H1 (cell line): ENCODE measurements around the gene TRIML2. TPM values are rescaled to one million over a fixed set of nuclear protein-coding genes. Genes with fewer than 3 reads are reported as not detected.

Experiments used
- CTCF ChIA-PET: fragments of 300-600 bp; sonication (Branson Sonifier 250); formaldehyde crosslinking; loops from one replicate; lab custom pipeline; 2021; ENCODE audit not compliant: partially characterized antibody; lab: Charles Lee
- POLR2A ChIA-PET: fragments of 300-600 bp; sonication (Branson Sonifier 250); formaldehyde crosslinking; loops from one replicate; lab custom pipeline; 2021; ENCODE audit warnings: inconsistent platforms; ENCODE audit not compliant: partially characterized antibody; lab: Charles Lee
- DNase-seq, 2 experiments: peaks; one replicate each; pipeline versions ENCODE4 v3.0.0 to v3.0.0-alpha.2; 2010 to 2022; ENCODE audit warnings: low spot score in 2 of 2, low read depth in 1 of 2, mixed read lengths in 1 of 2
- FAIRE-seq: peaks from 2 replicates; lab custom pipeline; 2011; peaks lifted over from hg19 to GRCh38; lab: Jason Lieb, UNC
- H2AFZ ChIP-seq: 2 replicates; pipeline ENCODE4 v1.8.1; 2012; ENCODE audit warnings: low read length, inconsistent platforms
- H2AK5ac ChIP-seq: 2 replicates; pipeline ENCODE4 v1.6.1; 2013; ENCODE audit warnings: low read depth, low read length
- H2BK120ac ChIP-seq: replicated peaks from 2 replicates; pipeline ENCODE3; 2013; ENCODE audit warnings: low read depth, low read length, inconsistent platforms
- H2BK12ac ChIP-seq: 2 replicates; pipeline ENCODE4 v1.6.1; 2013; ENCODE audit warnings: low read depth, low read length
- H2BK15ac ChIP-seq: 2 replicates; pipeline ENCODE4 v1.6.1; 2013; ENCODE audit warnings: low read length
- H2BK20ac ChIP-seq: 2 replicates; pipeline ENCODE4 v1.6.1; 2013; ENCODE audit warnings: low read length
- H2BK5ac ChIP-seq: 2 replicates; pipeline ENCODE4 v1.6.1; 2013; ENCODE audit warnings: low read depth, low read length
- H3K14ac ChIP-seq: 2 replicates; pipeline ENCODE4 v1.6.1; 2013; ENCODE audit warnings: inconsistent platforms; ENCODE audit not compliant: insufficient read length
- H3K18ac ChIP-seq: 2 replicates; pipeline ENCODE4 v1.6.1; 2013; ENCODE audit warnings: low read length; ENCODE audit errors: extremely low read depth
- H3K23ac ChIP-seq: 2 replicates; pipeline ENCODE4 v1.6.1; 2013; ENCODE audit warnings: inconsistent platforms; ENCODE audit not compliant: insufficient read length
- H3K23me2 ChIP-seq: 2 replicates; pipeline ENCODE4 v1.6.1; 2013; ENCODE audit warnings: low read depth, low read length
- H3K27ac ChIP-seq: 2 replicates; pipeline ENCODE4 v1.6.1; 2011; ENCODE audit warnings: low read depth, low read length, inconsistent platforms
- H3K27me3 ChIP-seq, 4 experiments: replicated peaks in 1 of 4; 1 replicate in 1 of 4; 2 replicates in 3 of 4; pipeline versions ENCODE4 v1.6.1 to v1.8.1; 2011 to 2013; ENCODE audit warnings: low read length in 3 of 4, mild to moderate bottlenecking in 3 of 4, inconsistent platforms in 2 of 4, mixed read lengths in 2 of 4, moderate library complexity in 1 of 4; ENCODE audit not compliant: control insufficient read depth in 3 of 4, insufficient read depth in 3 of 4; ENCODE audit errors: extremely low read depth in 1 of 4
- H3K36me3 ChIP-seq, 4 experiments: 2 replicates each; pipeline versions ENCODE4 v1.6.1 to v1.8.1; 2011 to 2013; ENCODE audit warnings: mild to moderate bottlenecking in 4 of 4, low read length in 3 of 4, moderate library complexity in 2 of 4, control low read depth in 1 of 4, inconsistent platforms in 1 of 4; ENCODE audit not compliant: insufficient read depth in 4 of 4, control insufficient read depth in 2 of 4
- H3K4ac ChIP-seq: replicated peaks from 2 replicates; pipeline ENCODE3; 2013; ENCODE audit warnings: low read length, low read depth, mixed read lengths, inconsistent platforms; ENCODE audit not compliant: insufficient read length
- H3K4me1 ChIP-seq, 4 experiments: replicated peaks in 1 of 4; 1 replicate in 1 of 4; 2 replicates in 3 of 4; pipeline versions ENCODE4 v1.6.1 to v1.8.1; 2011 to 2013; ENCODE audit warnings: low read length in 3 of 4, inconsistent platforms in 2 of 4, mixed read lengths in 1 of 4; ENCODE audit not compliant: insufficient read depth in 4 of 4, control insufficient read depth in 3 of 4
- H3K4me2 ChIP-seq, 2 experiments: 2 replicates each; pipeline versions ENCODE4 v1.6.1 to v1.8.1; 2011 to 2013; ENCODE audit warnings: low read depth in 2 of 2, low read length in 2 of 2, control low read depth in 1 of 2, inconsistent platforms in 1 of 2, mild to moderate bottlenecking in 1 of 2; ENCODE audit not compliant: insufficient read depth in 1 of 2
- H3K4me3 ChIP-seq, 4 experiments: fragments of 200-600, 300-600 bp in 1 of 4; sonication (generic), shearing (Covaris generic), sonication (Bioruptor Twin) in 1 of 4; 2 replicates each; pipeline versions ENCODE4 v1.5.1 to v1.8.1; 2011 to 2016; ENCODE audit warnings: low read length in 4 of 4, low read depth in 3 of 4, control low read depth in 2 of 4, inconsistent platforms in 2 of 4, mild to moderate bottlenecking in 2 of 4, mixed read lengths in 1 of 4, moderate library complexity in 1 of 4; ENCODE audit not compliant: insufficient read depth in 2 of 4; ENCODE audit errors: extremely low read depth in 1 of 4
- H3K56ac ChIP-seq: replicated peaks from 2 replicates; pipeline ENCODE3; 2013; ENCODE audit warnings: low read depth, mild to moderate bottlenecking, mixed read lengths, low read length, inconsistent platforms; ENCODE audit not compliant: insufficient read length
- H3K79me1 ChIP-seq: 2 replicates; pipeline ENCODE4 v1.6.1; 2013; ENCODE audit warnings: low read depth, low read length, control low read depth
- H3K79me2 ChIP-seq, 2 experiments: 2 replicates each; pipeline versions ENCODE4 v1.6.1 to v1.8.1; 2012 to 2013; ENCODE audit warnings: low read length in 2 of 2, mild to moderate bottlenecking in 2 of 2, inconsistent platforms in 1 of 2; ENCODE audit not compliant: insufficient read depth in 2 of 2, control insufficient read depth in 1 of 2
- H3K9ac ChIP-seq, 4 experiments: replicated peaks in 1 of 4; 1 replicate in 1 of 4; 2 replicates in 3 of 4; pipeline versions ENCODE4 v1.6.1 to v1.8.1; 2011 to 2013; ENCODE audit warnings: low read depth in 3 of 4, low read length in 3 of 4, control low read depth in 2 of 4, mild to moderate bottlenecking in 2 of 4, moderate library complexity in 2 of 4, inconsistent platforms in 1 of 4; ENCODE audit errors: extremely low read depth in 1 of 4
- H3K9me3 ChIP-seq, 2 experiments: 2 replicates each; pipeline versions ENCODE4 v1.6.1 to v1.8.1; 2012 to 2013; ENCODE audit warnings: mild to moderate bottlenecking in 2 of 2, moderate library complexity in 2 of 2, control low read depth in 1 of 2, inconsistent platforms in 1 of 2, low read depth in 1 of 2, low read length in 1 of 2, mixed read lengths in 1 of 2; ENCODE audit not compliant: insufficient read depth in 2 of 2
- H4K20me1 ChIP-seq, 2 experiments: replicated peaks in 1 of 2; 2 replicates each; pipeline versions ENCODE3 to v1.8.1; 2011 to 2013; ENCODE audit warnings: inconsistent platforms in 2 of 2, low read length in 2 of 2, mild to moderate bottlenecking in 1 of 2; ENCODE audit not compliant: insufficient read depth in 2 of 2, control insufficient read depth in 1 of 2
- H4K5ac ChIP-seq: 2 replicates; pipeline ENCODE4 v1.6.1; 2013; ENCODE audit warnings: low read length, low read depth, mixed read lengths, inconsistent platforms; ENCODE audit not compliant: insufficient read length
- H4K8ac ChIP-seq: 2 replicates; pipeline ENCODE4 v1.8.0; 2013; ENCODE audit warnings: mild to moderate bottlenecking, moderate library complexity, low read length, inconsistent platforms; ENCODE audit not compliant: insufficient read depth; ENCODE audit errors: extremely low read depth
- H4K91ac ChIP-seq: replicated peaks from 2 replicates; pipeline ENCODE3; 2013; ENCODE audit warnings: low read length, mixed read lengths, inconsistent platforms; ENCODE audit not compliant: insufficient read length
- CEBPB ChIP-seq: IDR thresholded peaks from 2 replicates; pipeline ENCODE4 v1.6.1; 2012; ENCODE audit warnings: low read depth, low read length
- EP300 ChIP-seq, 2 experiments: IDR thresholded peaks; 1 replicate in 1 of 2; 2 replicates in 1 of 2; pipeline ENCODE4 v1.6.1; 2011 to 2012; ENCODE audit warnings: low read depth in 2 of 2, low read length in 2 of 2, mild to moderate bottlenecking in 2 of 2, borderline replicate concordance in 1 of 2, inconsistent platforms in 1 of 2, moderate library complexity in 1 of 2
- SP2 ChIP-seq: IDR thresholded peaks from 2 replicates; pipeline ENCODE4 v1.6.1; 2012; ENCODE audit warnings: mild to moderate bottlenecking, low read length, inconsistent platforms
- WGBS, 2 experiments: shearing (Covaris generic) in 1 of 2; methylation state at CpG; one replicate each; pipeline versions ENCODE4 v1.1.6 to v1.1.7; 2013 to 2015; ENCODE audit warnings: low lambda C conversion rate in 2 of 2, mixed read lengths in 2 of 2, inconsistent platforms in 1 of 2, low coverage in 1 of 2, missing lambda C conversion rate in 1 of 2; ENCODE audit not compliant: insufficient replicate concordance in 2 of 2, insufficient coverage in 1 of 2, insufficient read length in 1 of 2; ENCODE audit errors: extremely low coverage in 1 of 2, missing lambda C conversion rate in 1 of 2; 5-methylcytosine and 5-hydroxymethylcytosine counted together
- polyA plus RNA-seq, 7 experiments: library from polyadenylated mRNA; depleted of rRNA in 3 of 7; stranded (reverse) in 5 of 7; unstranded in 2 of 7; fragments of >200 nt in 5 of 7; fragments of 200-250 nt in 2 of 7; gene quantifications; 1 replicate in 5 of 7; 2 replicates in 1 of 7; 4 replicates in 1 of 7; pipeline versions ENCODE4 v1.2.1 to v1.2.3, GENCODE V29; 2011 to 2013; ENCODE audit warnings: missing spikeins in 2 of 7, mixed read lengths in 2 of 7
- total RNA-seq: library from RNA; stranded (reverse); fragmentation: NEBNext Ultra II Directional; extraction: Animal tissue kit (Norgen Biotek cat#: 25700); gene quantifications from 2 replicates; pipeline ENCODE4 v1.2.1, GENCODE V29; 2021

TRIML2 gene
- total and polyA plus RNA-seq, 2 of the 8 experiments (the other 6 are each of a cell fraction or from before 2014, with no cell fraction given): 28.1 to 59.2 TPM

GRCh38 chr4:188146618-188147017 lies 37.2 kb upstream of the TRIML2 start:
- WGBS, 2 experiments: 92% methylated on average over 11 of the region's 11 CpGs; no CpG with 5 or more reads in 1 of the 2 experiments
- ChIA-PET CTCF (interaction anchor here (0.6 to 0.9 kb wide), 2 partner anchors 16 to 81 kb away, joined by 3 to 6 read pairs; no protein-coding TSS in a partner anchor), POLR2A (interaction anchor here (1.0 kb wide), 1 partner anchor 13 kb away, joined by 3 read pairs; no protein-coding TSS in a partner anchor)
- Histone ChIP-seq H4K5ac (no peak overlapping the region), H3K79me2 (no peaks in the 10 kb centered on the region), H2BK120ac (no peak overlapping the region), H3K4me1 (no peaks in the 10 kb centered on the region), H3K36me3 (no peaks in the 10 kb centered on the region), H3K27me3 (no peaks in the 10 kb centered on the region), H3K4me3 (no peak overlapping the region), H2BK20ac (no peak overlapping the region), H3K18ac (0 out of 2 replicates have a peak overlapping the region, but pooled peaks have one; percentile 4), H3K9me3 (no peaks in the 10 kb centered on the region), H3K9ac (no peak overlapping the region), H4K8ac (no peak overlapping the region), H4K20me1 (no peaks in the 10 kb centered on the region), H3K56ac (no peak overlapping the region), H3K23ac (no peak overlapping the region), H3K4me2 (no peak overlapping the region), H3K4ac (no peak overlapping the region), H2BK12ac (no peak overlapping the region), H2BK5ac (no peak overlapping the region), H3K23me2 (peaks cover 2% of the 10 kb centered on the region; the same call in 1 of the 2 replicates), H2AFZ (peak overlapping the region; percentile 40; the same call in 1 of the 2 replicates), H4K91ac (no peak overlapping the region), H2AK5ac (no peak overlapping the region), H3K14ac (no peak overlapping the region), H3K27ac (no peak overlapping the region), H2BK15ac (no peak overlapping the region), H3K79me1 (no peaks in the 10 kb centered on the region)
- no peak for DNase-seq
- FAIRE-seq: no peak
- TF ChIP-seq SP2 (no peak), EP300 (IDR thresholded peaks at IDR 0.05; ENCODE audit: borderline replicate concordance in 1 of 2, low read depth in 2 of 2, low read length in 2 of 2) (no peak), CEBPB (no peak)
